Measurements from ENCODE around the gene SV2C. TPM values are rescaled to one million over a fixed set of nuclear protein-coding genes. Genes with fewer than 3 reads are reported as not detected.

The SV2C gene
- total and polyA plus RNA-seq, 2 of the 13 experiments (the other 11 are each of a cell fraction or from before 2014, with no cell fraction given) = not detected

GRCh38 chr5:76389513-76390154 is 306.5 kb downstream of the SV2C start (continued):
- TF ChIP-seq KLF12 (CRISPR knock-in tag; IDR thresholded peaks at IDR 0.05; ENCODE audit: borderline replicate concordance) (no peak), POLR2A (IDR thresholded peaks at IDR 0.05; ENCODE audit: insufficient read depth in 1 of 2, low read depth in 2 of 2, low read length in 2 of 2) (no peak), ISL2 (CRISPR knock-in tag; IDR thresholded peaks at IDR 0.05) (0 out of 2 replicates have a peak, but pooled peaks have one; percentile 6), ZMYM3 (CRISPR knock-in tag; IDR thresholded peaks at IDR 0.05) (peak; percentile 70), TCF7 (IDR thresholded peaks at IDR 0.05; ENCODE audit: low read depth) (peak; percentile 27; the same call in 1 of the 2 replicates), KAT8 (CRISPR knock-in tag; IDR thresholded peaks at IDR 0.05) (0 out of 2 replicates have a peak, but pooled peaks have one; percentile 21), SRSF9 (IDR thresholded peaks at IDR 0.05; ENCODE audit: borderline replicate concordance, insufficient read depth, low read depth, low read length, poor library complexity, severe bottlenecking) (no peak), KMT2B (CRISPR knock-in tag; IDR thresholded peaks at IDR 0.05) (no peak), ZFP36 (IDR thresholded peaks at IDR 0.05; ENCODE audit: borderline replicate concordance, low read depth, low read length, partially characterized antibody) (no peak), ZNF331 (CRISPR knock-in tag; IDR thresholded peaks at IDR 0.05) (peak; percentile 42; the same call in 1 of the 2 replicates), RXRB (CRISPR knock-in tag; IDR thresholded peaks at IDR 0.05; ENCODE audit: borderline replicate concordance) (peak; percentile 81; the same call in 1 of the 2 replicates), SKIL (CRISPR knock-in tag; IDR thresholded peaks at IDR 0.05; ENCODE audit: borderline replicate concordance) (peak; percentile 50), SIN3A (IDR thresholded peaks at IDR 0.05; ENCODE audit: borderline replicate concordance, low read depth, low read length) (0 out of 2 replicates have a peak, but pooled peaks have one; percentile 48), ZNF362 (CRISPR knock-in tag; IDR thresholded peaks at IDR 0.05; ENCODE audit: borderline replicate concordance) (peak; percentile 34; the same call in 1 of the 2 replicates), HNF4G (IDR thresholded peaks at IDR 0.05; ENCODE audit: borderline replicate concordance, low read depth, low read length) (peak; percentile 61; the same call in 1 of the 2 replicates), HNF4G (CRISPR knock-in tag; IDR thresholded peaks at IDR 0.05; ENCODE audit: borderline replicate concordance, low read depth) (no peak; the same call in 1 of the 2 replicates), CAMTA2 (CRISPR knock-in tag; IDR thresholded peaks at IDR 0.05; ENCODE audit: borderline replicate concordance) (no peak), FOXK2 (IDR thresholded peaks at IDR 0.05) (peak; percentile 56; the same call in 1 of the 2 replicates), REPIN1 (CRISPR knock-in tag; IDR thresholded peaks at IDR 0.05; ENCODE audit: borderline replicate concordance, low read depth) (peak; percentile 35; the same call in 1 of the 2 replicates), YEATS4 (CRISPR knock-in tag; IDR thresholded peaks at IDR 0.05; ENCODE audit: borderline replicate concordance) (no peak; the same call in 1 of the 2 replicates), NR2F6 (IDR thresholded peaks at IDR 0.05) (peak; percentile 95), NR2F6 (CRISPR knock-in tag; IDR thresholded peaks at IDR 0.05) (peak; percentile 95), FOXO1 (CRISPR knock-in tag; IDR thresholded peaks at IDR 0.05) (peak; percentile 68; the same call in 1 of the 2 replicates), ZFP1 (CRISPR knock-in tag; IDR thresholded peaks at IDR 0.05) (0 out of 2 replicates have a peak, but pooled peaks have one; percentile 46), ZNF790 (CRISPR knock-in tag; IDR thresholded peaks at IDR 0.05; ENCODE audit: borderline replicate concordance) (no peak), JDP2 (CRISPR knock-in tag; IDR thresholded peaks at IDR 0.05; ENCODE audit: borderline replicate concordance) (no peak)
- TF ChIP-seq, protein P1, sequence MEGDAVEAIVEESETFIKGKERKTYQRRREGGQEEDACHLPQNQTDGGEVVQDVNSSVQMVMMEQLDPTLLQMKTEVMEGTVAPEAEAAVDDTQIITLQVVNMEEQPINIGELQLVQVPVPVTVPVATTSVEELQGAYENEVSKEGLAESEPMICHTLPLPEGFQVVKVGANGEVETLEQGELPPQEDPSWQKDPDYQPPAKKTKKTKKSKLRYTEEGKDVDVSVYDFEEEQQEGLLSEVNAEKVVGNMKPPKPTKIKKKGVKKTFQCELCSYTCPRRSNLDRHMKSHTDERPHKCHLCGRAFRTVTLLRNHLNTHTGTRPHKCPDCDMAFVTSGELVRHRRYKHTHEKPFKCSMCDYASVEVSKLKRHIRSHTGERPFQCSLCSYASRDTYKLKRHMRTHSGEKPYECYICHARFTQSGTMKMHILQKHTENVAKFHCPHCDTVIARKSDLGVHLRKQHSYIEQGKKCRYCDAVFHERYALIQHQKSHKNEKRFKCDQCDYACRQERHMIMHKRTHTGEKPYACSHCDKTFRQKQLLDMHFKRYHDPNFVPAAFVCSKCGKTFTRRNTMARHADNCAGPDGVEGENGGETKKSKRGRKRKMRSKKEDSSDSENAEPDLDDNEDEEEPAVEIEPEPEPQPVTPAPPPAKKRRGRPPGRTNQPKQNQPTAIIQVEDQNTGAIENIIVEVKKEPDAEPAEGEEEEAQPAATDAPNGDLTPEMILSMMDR (CRISPR knock-in tag; IDR thresholded peaks at IDR 0.05) = 0 out of 2 replicates have a peak, but pooled peaks have one; percentile 3
